HG03045 (cell line): ENCODE data around the gene WDR1.

Source experiments
- ATAC-seq: cut with Tn5 transposase; IDR thresholded peaks from one replicate; pipeline ENCODE4 v1.9.1; 2021; ENCODE audit warnings: mild to moderate bottlenecking, moderate library complexity; ENCODE audit not compliant: unreplicated experiment

The WDR1 gene

GRCh38 chr4:10099499-10100325 lies 16.9 kb downstream of the WDR1 start:
- ATAC-seq, result no peak

- no peak for ATAC-seq
Observed at GRCh38 chr4:10098780-10099160, 17.8 kb downstream of the WDR1 start.

DNA sequence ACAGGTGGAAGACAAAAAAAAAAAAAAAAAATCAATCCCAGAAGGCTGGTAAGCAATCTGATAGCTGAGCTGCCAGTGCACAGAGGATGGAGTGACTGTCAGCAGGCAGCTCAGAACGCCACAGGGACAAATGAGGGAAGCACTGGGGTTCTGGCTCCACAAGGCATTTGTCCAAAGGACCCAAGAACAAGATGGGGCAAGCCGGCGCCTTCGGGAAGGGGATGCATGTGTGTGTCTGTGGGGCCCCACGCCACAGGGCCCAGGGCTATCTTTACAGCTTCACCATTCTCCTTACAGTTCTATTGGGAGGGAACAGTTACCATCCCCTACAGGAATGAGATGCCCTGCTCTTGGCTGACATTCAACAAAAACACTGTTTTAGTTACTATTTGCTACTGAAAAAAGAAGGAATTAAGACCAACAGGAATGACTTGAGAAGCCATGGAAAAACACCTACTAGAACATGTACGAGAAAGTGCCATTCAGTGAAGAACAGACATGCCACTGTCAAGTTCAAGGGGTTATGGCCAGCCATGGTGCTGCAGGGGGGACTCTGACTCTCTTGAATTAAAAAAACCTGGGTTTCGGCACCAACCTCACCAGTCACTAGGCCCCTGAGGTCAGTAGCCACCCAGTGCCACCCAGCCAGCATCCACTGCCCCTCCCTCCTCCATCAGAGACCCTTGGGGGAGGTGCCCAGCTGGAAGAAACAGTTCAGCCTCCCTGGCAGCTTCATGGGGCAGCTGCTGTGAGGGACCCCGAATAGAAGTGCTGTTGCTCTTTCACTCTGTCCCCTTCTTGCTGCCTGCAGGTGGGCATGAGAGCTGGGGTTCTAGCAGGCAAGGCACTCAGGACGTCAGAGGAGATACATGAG lies 18.5 kb downstream of the WDR1 start:
- no peak for ATAC-seq

DNA sequence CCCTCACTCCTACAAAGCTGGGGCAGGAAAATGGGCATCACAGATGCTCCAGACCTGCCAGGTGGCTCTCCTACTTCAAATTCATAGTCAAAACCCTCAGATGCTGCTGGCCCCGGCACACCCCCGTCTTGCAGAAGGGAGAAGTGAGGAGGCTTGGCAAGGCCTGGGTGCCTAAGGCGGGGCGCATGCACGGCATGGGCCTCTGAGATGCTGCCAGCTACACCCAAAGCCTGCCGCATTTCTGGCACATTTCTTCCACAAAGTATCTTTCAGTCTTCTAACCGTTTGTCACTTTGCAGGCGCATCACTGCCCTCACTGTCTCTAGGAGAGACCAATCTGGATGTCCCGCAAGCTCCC lies 19.6 kb downstream of the WDR1 start:
- no peak for ATAC-seq

GRCh38 chr4:10096201-10096977 lies 20.2 kb downstream of the WDR1 start:
- ATAC-seq, result peak; percentile 82

- ATAC-seq, result no peak
Observed at GRCh38 chr4:10095296-10095991, 21.2 kb downstream of the WDR1 start.

GRCh38 chr4:10094841-10095240 lies 21.8 kb downstream of the WDR1 start:
- ATAC-seq, result no peak

DNA sequence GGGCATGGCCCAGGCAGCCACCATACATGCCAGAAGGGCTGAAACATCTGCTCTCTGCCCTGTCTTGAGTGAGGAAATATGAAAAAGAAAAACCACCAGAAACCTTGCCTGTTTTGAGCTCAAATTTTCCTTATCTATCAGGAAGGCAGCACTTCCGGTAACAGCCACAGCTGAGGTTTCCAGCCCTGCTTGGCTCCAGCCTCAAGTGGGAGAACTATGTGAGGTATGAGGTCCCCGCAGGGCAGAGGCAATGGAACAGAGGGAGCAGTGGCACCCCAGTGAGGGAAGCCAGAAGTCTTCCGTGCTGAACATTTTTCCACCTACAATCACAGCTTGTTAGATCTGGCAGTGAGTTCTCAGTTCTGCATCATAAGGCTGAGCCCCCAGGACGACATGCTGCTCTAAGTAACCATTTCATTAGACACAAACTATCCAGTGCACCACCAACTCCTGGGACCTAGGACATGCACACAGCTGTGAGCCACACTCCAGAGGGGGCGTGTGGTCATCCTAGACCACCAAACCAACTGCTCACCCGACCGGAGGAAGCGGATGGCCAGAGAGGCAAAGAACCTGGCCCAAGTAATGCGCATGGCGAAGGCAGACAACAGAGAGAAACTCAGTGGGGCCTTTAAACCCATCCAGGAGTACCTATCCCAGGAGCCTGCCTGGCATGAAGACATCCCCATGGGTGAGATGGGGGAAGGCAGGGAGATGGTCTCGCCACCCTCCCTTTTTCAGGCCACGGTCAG lies 22.6 kb downstream of the WDR1 start:
- no peak for ATAC-seq

DNA sequence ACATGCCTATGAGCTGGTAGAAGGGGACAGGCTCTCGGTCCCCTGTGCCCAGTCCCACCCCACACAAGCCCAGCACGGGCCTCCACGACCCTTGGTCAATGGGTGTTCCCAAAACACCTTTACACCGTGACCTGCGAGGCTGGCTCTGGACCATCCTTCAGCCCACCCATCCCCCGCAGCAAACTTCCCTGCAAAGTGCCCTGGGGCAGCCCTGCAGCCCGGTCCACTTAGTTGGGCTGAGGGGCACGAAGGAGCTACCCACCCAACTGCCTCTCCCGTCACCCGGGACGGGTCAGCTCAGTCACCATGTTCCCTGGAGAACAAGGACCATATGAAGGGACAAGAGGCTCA lies 23.4 kb downstream of the WDR1 start:
- ATAC-seq, result no peak

DNA sequence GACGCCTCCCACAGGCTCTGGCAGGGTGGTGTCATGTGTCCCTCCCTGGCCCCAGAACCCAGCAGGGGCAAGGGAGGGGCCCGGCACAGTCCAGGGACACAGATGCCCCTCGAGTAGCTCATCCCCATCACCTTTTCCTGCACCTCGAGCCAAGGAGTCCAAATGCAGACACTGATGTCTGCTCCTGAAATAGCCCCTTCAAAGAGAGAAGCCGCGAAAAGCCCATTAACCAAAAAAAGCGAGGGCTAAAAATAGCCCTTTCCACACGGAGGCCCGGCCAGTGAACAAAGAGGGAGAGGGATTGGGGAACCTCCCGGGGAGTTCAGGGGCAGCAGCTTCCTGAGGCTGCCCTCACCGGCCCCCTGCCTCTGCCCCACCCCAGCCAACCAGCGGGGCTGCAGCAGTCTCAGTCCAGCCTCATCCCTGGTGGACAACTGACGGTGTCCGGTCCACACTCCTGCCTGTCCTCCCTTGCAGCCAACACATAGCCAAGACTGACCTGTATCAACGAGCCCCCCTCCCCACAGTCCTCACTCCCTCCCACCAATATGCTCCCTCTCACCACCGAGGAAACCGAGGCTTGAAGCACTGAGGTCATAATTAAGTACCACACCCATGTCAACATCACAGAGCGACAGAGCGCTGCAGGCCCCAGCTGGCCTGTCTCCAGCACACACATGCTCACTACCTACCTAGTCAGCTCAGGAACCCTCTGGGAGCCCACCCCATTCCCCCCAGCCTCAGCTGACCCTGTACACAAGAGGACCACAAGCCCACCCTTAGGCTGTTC lies 23.9 kb downstream of the WDR1 start:
- ATAC-seq, result no peak

GRCh38 chr4:10091531-10092181 lies 24.9 kb downstream of the WDR1 start:
- no peak for ATAC-seq

- no peak for ATAC-seq
Observed at GRCh38 chr4:10090467-10091250, 25.9 kb downstream of the WDR1 start.

DNA sequence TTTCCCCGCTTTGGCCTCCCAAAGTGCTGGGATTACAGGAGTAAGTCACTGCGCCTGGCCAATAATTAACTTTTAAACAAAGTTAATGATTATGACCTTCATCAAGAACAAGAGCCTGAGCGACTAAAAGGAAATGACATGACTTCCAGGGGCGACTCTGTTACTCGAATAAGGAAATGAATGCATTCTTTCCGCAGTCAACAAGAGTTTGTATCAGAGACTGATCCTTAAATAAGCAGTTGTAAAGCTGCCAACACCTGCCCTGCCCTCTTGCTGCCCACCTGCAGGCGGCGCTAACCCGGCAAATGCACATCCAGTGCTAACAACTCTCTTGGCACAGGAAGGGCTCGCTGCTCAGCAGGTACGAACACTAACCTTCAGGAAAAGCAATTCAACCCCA lies 27.3 kb downstream of the WDR1 start:
- ATAC-seq, result no peak

DNA sequence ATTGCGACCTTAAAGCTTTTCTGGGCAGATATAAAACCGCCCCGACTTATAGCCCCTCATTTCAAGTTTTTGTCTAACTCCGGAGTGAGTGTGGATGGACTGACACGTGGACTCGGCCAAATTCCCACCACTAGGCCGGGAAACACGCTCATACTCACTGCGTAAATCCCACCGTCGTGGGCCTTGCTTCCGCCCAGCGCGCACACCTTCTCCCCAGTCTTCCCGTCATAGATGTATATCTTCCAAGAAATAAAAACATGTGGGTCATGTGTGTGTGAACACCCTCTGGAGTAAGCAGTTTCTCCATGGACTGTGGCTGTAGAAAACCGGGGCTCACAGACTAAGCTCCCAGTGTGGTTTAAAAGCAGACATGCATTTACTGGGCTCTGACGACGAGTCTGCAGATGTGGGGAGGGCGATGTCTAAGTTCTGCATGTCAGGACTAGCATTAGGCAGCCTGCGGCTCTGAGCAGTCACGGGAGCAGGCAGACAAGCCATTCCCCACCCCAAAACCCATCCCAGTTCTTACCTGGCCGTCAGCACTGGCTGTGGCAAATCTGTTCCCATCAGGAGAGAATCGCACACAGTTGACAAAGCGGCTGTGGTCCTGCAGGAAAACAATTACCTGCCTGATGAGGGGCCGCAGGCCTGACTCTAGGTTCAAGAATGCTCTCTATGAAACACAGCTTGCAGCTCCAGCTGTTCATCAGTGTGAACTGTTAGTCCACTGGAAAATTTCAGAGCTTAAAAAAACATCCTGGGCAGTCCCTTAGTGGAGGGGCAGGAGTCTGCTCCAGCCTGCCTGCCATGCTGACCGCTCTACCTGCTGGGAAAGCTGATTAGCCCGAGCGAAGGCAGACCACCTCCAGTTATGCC lies 28.2 kb downstream of the WDR1 start:
- no peak for ATAC-seq

- ATAC-seq, result no peak
Observed at GRCh38 chr4:10087152-10087791, 29.3 kb downstream of the WDR1 start.

DNA sequence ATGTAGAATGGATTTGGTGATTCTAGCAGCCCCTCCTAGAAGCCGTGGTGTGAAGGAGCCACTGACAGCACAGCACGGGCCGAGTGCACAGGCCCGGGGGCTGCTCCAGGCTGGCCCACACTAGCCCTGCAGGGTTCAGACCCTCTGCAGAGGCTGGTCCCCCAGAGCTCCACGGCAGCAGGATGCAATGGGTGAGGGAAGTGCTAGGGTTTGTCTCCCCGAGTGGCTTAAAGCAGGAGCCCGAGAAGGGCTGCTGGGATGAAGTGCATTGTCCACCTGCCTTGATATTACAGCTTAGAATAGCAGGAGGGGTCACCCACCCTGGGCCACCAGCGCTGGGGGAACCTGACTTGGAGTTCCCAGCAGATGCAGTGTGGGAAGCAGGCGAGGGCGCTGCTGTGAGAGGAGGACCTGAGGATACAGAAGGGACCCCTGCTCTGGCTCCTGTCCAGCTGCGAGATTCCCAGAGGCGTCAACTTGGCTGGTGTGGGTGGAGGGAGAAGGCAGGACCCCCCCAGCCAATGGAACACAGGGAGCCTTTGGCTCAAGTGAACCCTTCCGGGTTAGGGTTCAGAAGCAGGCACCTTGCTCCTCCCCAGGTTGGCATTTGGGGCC lies 30.0 kb downstream of the WDR1 start:
- ATAC-seq, result no peak
